HEK293 (cell line): ENCODE results near the gene RPP30.

Source experiments
- CTCF ChIP-seq: fragments of 450-650 bp; formaldehyde crosslinking; IDR thresholded peaks from 2 replicates; pipeline ENCODE4 v1.5.1; 2016; ENCODE audit warnings: missing biosample characterization, missing genetic modification characterization
- HIC1 ChIP-seq: fragments of 450-650 bp; formaldehyde crosslinking; IDR thresholded peaks from 2 replicates; pipeline ENCODE4 v1.5.1; 2016; ENCODE audit warnings: missing biosample characterization, missing genetic modification characterization
- REST ChIP-seq: fragments of 450-650 bp; formaldehyde crosslinking; IDR thresholded peaks from 2 replicates; pipeline ENCODE4 v1.5.1; 2016; ENCODE audit warnings: missing biosample characterization, missing genetic modification characterization
- ZBTB7A ChIP-seq: fragments of 450-650 bp; formaldehyde crosslinking; IDR thresholded peaks from 2 replicates; pipeline ENCODE4 v1.5.1; 2016; ENCODE audit warnings: low read depth, missing biosample characterization, missing genetic modification characterization
- ZFHX2 ChIP-seq: fragments of 450-650 bp; formaldehyde crosslinking; conservative IDR thresholded peaks from 2 replicates; pipeline ENCODE4 v1.5.1; 2016; ENCODE audit warnings: missing biosample characterization, missing genetic modification characterization
- ZNF335 ChIP-seq: fragments of 450-650 bp; formaldehyde crosslinking; conservative IDR thresholded peaks from 2 replicates; pipeline ENCODE4 v1.5.1; 2016; ENCODE audit warnings: missing biosample characterization, missing genetic modification characterization
- TF ChIP-seq, protein P1 (sequence below): fragments of 450-650 bp; formaldehyde crosslinking; IDR thresholded peaks from 2 replicates; pipeline ENCODE4 v1.5.1; 2016; ENCODE audit warnings: missing biosample characterization, missing genetic modification characterization

DNA sequence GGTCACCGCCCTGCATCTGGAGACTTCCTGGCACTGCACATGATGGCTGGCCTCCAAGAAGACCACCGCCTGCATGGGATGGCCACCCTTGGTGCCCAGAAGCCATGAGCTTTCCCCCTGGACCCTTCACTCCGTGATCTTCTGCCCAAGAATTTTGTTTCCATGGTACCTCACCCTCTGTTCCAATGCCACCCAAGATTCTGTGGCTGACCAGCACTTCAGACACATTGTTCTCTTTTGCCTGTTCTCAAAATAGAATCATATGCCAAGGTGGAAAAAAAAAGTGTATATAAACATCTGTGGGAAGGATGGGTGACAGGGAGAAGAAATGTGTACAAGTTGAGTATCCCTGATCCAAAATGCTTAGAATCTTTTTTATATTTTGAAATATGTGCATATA is 26.0 kb upstream of the RPP30 start:
- TF ChIP-seq HIC1 = no peak
- TF ChIP-seq, protein P1, sequence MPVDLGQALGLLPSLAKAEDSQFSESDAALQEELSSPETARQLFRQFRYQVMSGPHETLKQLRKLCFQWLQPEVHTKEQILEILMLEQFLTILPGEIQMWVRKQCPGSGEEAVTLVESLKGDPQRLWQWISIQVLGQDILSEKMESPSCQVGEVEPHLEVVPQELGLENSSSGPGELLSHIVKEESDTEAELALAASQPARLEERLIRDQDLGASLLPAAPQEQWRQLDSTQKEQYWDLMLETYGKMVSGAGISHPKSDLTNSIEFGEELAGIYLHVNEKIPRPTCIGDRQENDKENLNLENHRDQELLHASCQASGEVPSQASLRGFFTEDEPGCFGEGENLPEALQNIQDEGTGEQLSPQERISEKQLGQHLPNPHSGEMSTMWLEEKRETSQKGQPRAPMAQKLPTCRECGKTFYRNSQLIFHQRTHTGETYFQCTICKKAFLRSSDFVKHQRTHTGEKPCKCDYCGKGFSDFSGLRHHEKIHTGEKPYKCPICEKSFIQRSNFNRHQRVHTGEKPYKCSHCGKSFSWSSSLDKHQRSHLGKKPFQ (tag by site-specific recombination) = no peak
- no peak for TF ChIP-seq ZFHX2 (tag by site-specific recombination)
- no peak for TF ChIP-seq ZNF335 (tag by site-specific recombination)
- TF ChIP-seq CTCF = no peak
- TF ChIP-seq REST (tag by site-specific recombination) = no peak
- TF ChIP-seq ZBTB7A = no peak
